SK-N-SH (cell line): ENCODE results near the gene FNDC3B. TPM values are rescaled to one million over a fixed set of nuclear protein-coding genes. Genes with fewer than 3 reads are reported as not detected.

Experiments used
- CTCF ChIA-PET: fragments of 300-600, 350-600 bp; formaldehyde crosslinking; extraction: SDS; loops from one replicate; lab custom pipeline; 2021; lab: Yijun Ruan, JAX
- POLR2A ChIA-PET: fragments of 350-600 bp; sonication (Branson Sonifier 250); formaldehyde crosslinking; extraction: SDS; loops from one replicate; lab custom pipeline; 2020; ENCODE audit warnings: antibody characterized with exemption, inconsistent platforms; lab: Yijun Ruan, JAX
- DNase-seq: peaks from one replicate; pipeline ENCODE4 v3.0.0; 2012
- H2AFZ ChIP-seq: fragments of 200-600 bp; sonication (generic); 2 replicates; pipeline ENCODE4 v1.8.1; 2016; ENCODE audit warnings: antibody characterized with exemption, mild to moderate bottlenecking, low read depth
- H3F3A ChIP-seq: fragments of 200-600 bp; sonication (generic); replicated peaks from 2 replicates; pipeline ENCODE3; 2016; ENCODE audit warnings: antibody characterized with exemption, mild to moderate bottlenecking; ENCODE audit not compliant: insufficient read depth
- H3K27ac ChIP-seq, 2 experiments: fragments of 200-500 bp in 1 of 2; fragments of 200-600 bp in 1 of 2; sonication (Bioruptor generic) in 1 of 2; sonication (generic), shearing (Covaris generic) in 1 of 2; 2 replicates each; pipeline versions ENCODE4 v1.5.1 to v1.6.1; 2014 to 2016; ENCODE audit warnings: low read depth in 2 of 2, inconsistent platforms in 1 of 2, low read length in 1 of 2, mild to moderate bottlenecking in 1 of 2, mixed read lengths in 1 of 2
- H3K27me3 ChIP-seq: fragments of 200-600 bp; sonication (generic), shearing (Covaris generic); 2 replicates; pipeline ENCODE4 v1.6.1; 2016; ENCODE audit warnings: mixed run types; ENCODE audit not compliant: insufficient read depth
- H3K36me3 ChIP-seq, 2 experiments: fragments of 200-500 bp in 1 of 2; fragments of 200-600 bp in 1 of 2; sonication (Bioruptor generic) in 1 of 2; sonication (generic) in 1 of 2; replicated peaks in 1 of 2; 2 replicates each; pipeline versions ENCODE3 to v1.5.1; 2014 to 2016; ENCODE audit warnings: low read length in 1 of 2, mild to moderate bottlenecking in 1 of 2; ENCODE audit not compliant: insufficient read depth in 2 of 2, control insufficient read depth in 1 of 2
- H3K4me1 ChIP-seq, 2 experiments: fragments of 200-500 bp in 1 of 2; fragments of 200-600 bp in 1 of 2; sonication (Bioruptor generic) in 1 of 2; sonication (generic), shearing (Covaris generic) in 1 of 2; 2 replicates each; pipeline versions ENCODE4 v1.5.1 to v1.6.1; 2014 to 2016; ENCODE audit warnings: low read depth in 1 of 2, low read length in 1 of 2, mixed run types in 1 of 2; ENCODE audit not compliant: insufficient read depth in 2 of 2, control insufficient read depth in 1 of 2
- H3K4me2 ChIP-seq: fragments of 200-600 bp; sonication (generic), shearing (Covaris generic); 2 replicates; pipeline ENCODE4 v1.6.1; 2017; ENCODE audit warnings: mixed run types
- H3K4me3 ChIP-seq, 2 experiments: fragments of 200-500 bp in 1 of 2; fragments of 200-600 bp in 1 of 2; sonication (Bioruptor generic) in 1 of 2; sonication (generic), shearing (Covaris generic) in 1 of 2; 2 replicates each; pipeline versions ENCODE4 v1.5.1 to v1.8.1; 2014 to 2016; ENCODE audit warnings: low read depth in 2 of 2, inconsistent platforms in 1 of 2, low read length in 1 of 2, mild to moderate bottlenecking in 1 of 2, mixed read lengths in 1 of 2, moderate library complexity in 1 of 2
- H3K79me2 ChIP-seq: fragments of 200-600 bp; sonication (generic); 2 replicates; pipeline ENCODE4 v1.8.1; 2017; ENCODE audit warnings: mild to moderate bottlenecking; ENCODE audit not compliant: insufficient read depth
- H3K9ac ChIP-seq: fragments of 200-600 bp; sonication (generic); 2 replicates; pipeline ENCODE4 v1.6.1; 2017; ENCODE audit warnings: mixed run types
- H3K9me2 ChIP-seq: fragments of 200-600 bp; sonication (generic); 2 replicates; pipeline ENCODE4 v1.6.1; 2017; ENCODE audit warnings: mixed run types
- H3K9me3 ChIP-seq: fragments of 200-600 bp; sonication (generic); 2 replicates; pipeline ENCODE4 v1.6.1; 2017; ENCODE audit warnings: mixed run types, mild to moderate bottlenecking, moderate library complexity
- H4K20me1 ChIP-seq: fragments of 200-600 bp; sonication (generic); 2 replicates; pipeline ENCODE4 v1.6.1; 2017; ENCODE audit warnings: mild to moderate bottlenecking, mixed run types; ENCODE audit not compliant: insufficient read depth
- CTCF ChIP-seq: fragments of 200-600 bp; sonication (generic); IDR thresholded peaks from 2 replicates; pipeline ENCODE4 v1.6.1; 2017; ENCODE audit warnings: antibody characterized with exemption, mild to moderate bottlenecking, moderate library complexity
- ELF1 ChIP-seq: IDR thresholded peaks from 2 replicates; pipeline ENCODE4 v1.4.0; 2012
- EP300 ChIP-seq, 2 experiments: IDR thresholded peaks; 2 replicates each; pipeline versions ENCODE4 v1.4.0 to v1.6.1; 2012; ENCODE audit warnings: borderline replicate concordance in 1 of 2, low read depth in 1 of 2, low read length in 1 of 2
- EZH2phosphoT487 ChIP-seq: fragments of 200-600 bp; sonication (generic); IDR thresholded peaks from 2 replicates; pipeline ENCODE4 v1.6.1; 2017; ENCODE audit warnings: low read depth, mixed run types, mild to moderate bottlenecking, antibody characterized with exemption, moderate library complexity, borderline replicate concordance
- FOXJ3 ChIP-seq: sonication (generic); formaldehyde crosslinking; IDR thresholded peaks from 2 replicates; pipeline ENCODE4 v1.5.1; 2020; ENCODE audit warnings: mild to moderate bottlenecking, missing genetic modification reagents
- FOXM1 ChIP-seq: IDR thresholded peaks from 2 replicates; pipeline ENCODE4 v1.4.0; 2012; ENCODE audit warnings: low read depth, mild to moderate bottlenecking
- GABPA ChIP-seq: IDR thresholded peaks from 2 replicates; pipeline ENCODE4 v1.4.0; 2012; ENCODE audit warnings: low read depth, mild to moderate bottlenecking
- GATA2 ChIP-seq: sonication (generic); formaldehyde crosslinking; IDR thresholded peaks from 2 replicates; pipeline ENCODE4 v1.5.0; 2020; ENCODE audit warnings: mild to moderate bottlenecking, missing genetic modification reagents
- JUND ChIP-seq: IDR thresholded peaks from 2 replicates; pipeline ENCODE4 v1.4.0; 2012
- MEF2A ChIP-seq: IDR thresholded peaks from 2 replicates; pipeline ENCODE4 v1.4.0; 2012; ENCODE audit warnings: low read depth, borderline replicate concordance
- MXI1 ChIP-seq: IDR thresholded peaks from 2 replicates; pipeline ENCODE4 v1.6.1; 2012; ENCODE audit warnings: mild to moderate bottlenecking, low read depth, low read length, improper control_type of control experiment
- NFIC ChIP-seq: IDR thresholded peaks from 2 replicates; pipeline ENCODE4 v1.4.0; 2012; ENCODE audit warnings: borderline replicate concordance
- RAD21 ChIP-seq: IDR thresholded peaks from 2 replicates; pipeline ENCODE4 v1.6.1; 2012; ENCODE audit warnings: mild to moderate bottlenecking, low read length
- RCOR1 ChIP-seq: fragments of 150-350 bp; IDR thresholded peaks from 2 replicates; pipeline ENCODE4 v1.6.1; 2017; ENCODE audit warnings: antibody characterized with exemption, low read length
- RFX5 ChIP-seq: IDR thresholded peaks from 2 replicates; pipeline ENCODE4 v1.6.1; 2012; ENCODE audit warnings: mild to moderate bottlenecking, improper control_type of control experiment, low read length
- SIN3A ChIP-seq: IDR thresholded peaks from 2 replicates; pipeline ENCODE4 v1.6.1; 2012; ENCODE audit warnings: low read depth, mild to moderate bottlenecking, low read length, moderate library complexity, borderline replicate concordance
- TAF1 ChIP-seq: IDR thresholded peaks from 2 replicates; pipeline ENCODE4 v1.6.1; 2012; ENCODE audit warnings: low read depth, mild to moderate bottlenecking, low read length, moderate library complexity, borderline replicate concordance
- TCF12 ChIP-seq: IDR thresholded peaks from 2 replicates; pipeline ENCODE4 v1.4.0; 2012
- TEAD4 ChIP-seq: IDR thresholded peaks from 2 replicates; pipeline ENCODE4 v1.4.0; 2012; ENCODE audit warnings: mild to moderate bottlenecking, borderline replicate concordance; ENCODE audit not compliant: insufficient read depth
- YY1 ChIP-seq: IDR thresholded peaks from 2 replicates; pipeline ENCODE4 v1.4.0; 2012; ENCODE audit warnings: low read depth, mild to moderate bottlenecking
- ZBTB33 ChIP-seq: IDR thresholded peaks from 2 replicates; pipeline ENCODE4 v1.4.0; 2012; ENCODE audit warnings: low read depth, borderline replicate concordance
- WGBS: methylation state at CpG from one replicate; pipeline ENCODE4 v1.1.6; 2017; ENCODE audit warnings: low lambda C conversion rate; 5-methylcytosine and 5-hydroxymethylcytosine counted together
- polyA plus RNA-seq, 3 experiments: library from polyadenylated mRNA; depleted of rRNA; stranded (reverse); fragments of >200 nt; gene quantifications; 2 replicates each; pipeline ENCODE4 v1.2.3, GENCODE V29; 2012

Gene FNDC3B
- polyA plus RNA-seq, 1 of the 3 experiments (the other 2 are of a cell fraction), result 10.4 TPM

- Histone ChIP-seq H4K20me1 (peaks cover 12% of the 10 kb centered on the region), H3K4me3 (no peak overlapping the region), H2AFZ (no peak overlapping the region), H3K4me2 (no peak overlapping the region), H3K9me2 (no peaks in the 10 kb centered on the region), H3K36me3 (peaks cover 11 to 34% of the 10 kb centered on the region in 2 experiments), H3F3A (peaks cover 17% of the 10 kb centered on the region), H3K79me2 (peaks cover 99% of the 10 kb centered on the region), H3K4me1 (peaks cover 18 to 42% of the 10 kb centered on the region in 2 experiments), H3K9ac (no peak overlapping the region), H3K27me3 (no peaks in the 10 kb centered on the region), H3K9me3 (no peaks in the 10 kb centered on the region), H3K27ac (no peak overlapping the region)
- ChIA-PET CTCF (no interaction called here), POLR2A (no interaction called here)
- DNase-seq, result no peak
- TF ChIP-seq FOXM1, result no peak
- no peak for TF ChIP-seq RAD21
- WGBS, result 100% methylated on average over 5 of the region's 5 CpGs
These were observed 84.9 kb downstream of the FNDC3B start for GRCh38 chr3:172124271-172124670.

DNA sequence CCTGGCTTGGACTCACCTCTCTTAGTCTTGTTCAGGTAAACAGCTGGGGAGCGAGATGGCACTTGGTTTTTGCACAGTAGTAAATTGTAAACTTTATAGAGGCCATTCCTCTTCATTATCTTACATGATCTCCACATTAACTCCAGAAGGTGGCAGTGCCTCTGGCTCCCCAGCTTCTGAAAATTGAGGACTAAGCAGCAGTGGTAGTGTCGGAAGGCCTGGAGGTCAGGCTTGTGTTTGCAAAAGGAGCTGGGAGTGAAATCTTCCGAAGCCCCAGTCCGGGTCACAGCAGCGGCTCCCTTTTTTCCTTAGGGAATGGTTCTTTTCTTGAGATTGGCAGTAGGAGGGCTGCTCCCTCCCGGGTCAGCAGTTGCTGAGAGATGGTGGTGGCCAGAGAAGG is 85.7 kb downstream of the FNDC3B start:
- no peak for TF ChIP-seq ZBTB33
- TF ChIP-seq RAD21, result 0 out of 2 replicates have a peak, but pooled peaks have one; percentile 9
- DNase-seq, result no peak
- Histone ChIP-seq H4K20me1 (peaks cover 10% of the 10 kb centered on the region), H3K4me3 (no peak overlapping the region), H3K9me2 (no peaks in the 10 kb centered on the region), H3K79me2 (peaks cover 91% of the 10 kb centered on the region), H3K4me2 (no peak overlapping the region), H2AFZ (no peak overlapping the region), H3K27me3 (no peaks in the 10 kb centered on the region), H3F3A (peaks cover 21% of the 10 kb centered on the region), H3K27ac (no peak overlapping the region), H3K4me1 (peaks cover 16 to 46% of the 10 kb centered on the region in 2 experiments), H3K9ac (no peak overlapping the region), H3K9me3 (no peaks in the 10 kb centered on the region), H3K36me3 (peaks cover 11 to 34% of the 10 kb centered on the region in 2 experiments)
- POLR2A ChIA-PET, result no interaction called here
- CTCF ChIA-PET, result no interaction called here
- 93% methylated on average over 6 of the region's 6 CpGs for WGBS

DNA sequence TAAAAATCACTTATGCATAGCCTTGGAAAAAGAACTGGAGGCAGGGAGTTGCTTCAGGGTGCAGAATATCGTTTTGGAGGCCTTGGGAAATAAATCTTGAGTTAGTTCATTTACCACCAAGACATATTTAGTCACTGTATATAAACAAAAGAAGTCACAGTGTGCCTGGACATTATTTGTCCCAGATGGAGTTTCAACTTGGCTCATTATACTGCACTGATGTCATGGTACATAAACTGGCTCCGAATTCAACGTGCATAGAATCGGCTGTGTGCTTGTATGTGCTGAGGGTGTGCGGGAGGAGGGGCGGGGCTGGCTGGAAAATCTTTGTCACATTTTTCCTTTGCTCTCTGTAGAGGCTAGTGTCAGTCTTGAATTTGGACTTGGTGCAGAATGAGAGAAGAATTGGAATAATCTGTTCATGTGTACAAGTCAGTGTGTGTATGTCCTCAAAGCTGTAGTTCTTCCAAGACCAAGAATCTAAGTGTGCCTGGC is 86.6 kb downstream of the FNDC3B start:
- H3F3A ChIP-seq, result peaks cover 31% of the 10 kb centered on the region
- peak overlapping the region in 1 of 2 experiments; percentile 49; a peak in 3 of 4 replicates for H3K27ac ChIP-seq
- peaks cover 17 to 52% of the 10 kb centered on the region in 2 experiments for H3K4me1 ChIP-seq
- no peak for DNase-seq
- 78% methylated on average over 6 of the region's 6 CpGs for WGBS
- H3K4me2 ChIP-seq, result 0 out of 2 replicates have a peak overlapping the region, but pooled peaks have one; percentile 15
- ChIA-PET POLR2A (no interaction called here), CTCF (no interaction called here)
- H3K4me3 ChIP-seq, result no peak overlapping the region
- peaks cover 89% of the 10 kb centered on the region for H3K79me2 ChIP-seq
- H2AFZ ChIP-seq, result no peak overlapping the region
- H3K36me3 ChIP-seq, result peaks cover 11 to 30% of the 10 kb centered on the region in 2 experiments
- no peak overlapping the region for H3K9ac ChIP-seq
- peaks cover 6% of the 10 kb centered on the region for H4K20me1 ChIP-seq
- H3K9me3 ChIP-seq, result no peaks in the 10 kb centered on the region
- no peaks in the 10 kb centered on the region for H3K9me2 ChIP-seq
- H3K27me3 ChIP-seq, result no peaks in the 10 kb centered on the region
- TF ChIP-seq MXI1 (no peak), YY1 (no peak), TEAD4 (no peak), FOXJ3 (CRISPR knock-in tag) (no peak), GATA2 (CRISPR knock-in tag) (no peak), JUND (no peak), TAF1 (no peak), EZH2phosphoT487 (no peak), RCOR1 (no peak), TCF12 (no peak), ELF1 (no peak), CTCF (no peak), RFX5 (no peak), EP300 (IDR thresholded peaks at IDR 0.05; ENCODE audit: borderline replicate concordance in 1 of 2, low read depth in 1 of 2, low read length in 1 of 2) (no peak), MEF2A (no peak), SIN3A (no peak), NFIC (no peak), GABPA (no peak)
